ENCODE results near the gene CLCN2.

GRCh38 chr3:184346480-184347190, 14.8 kb downstream of the CLCN2 start:
- TF ChIP-seq CTCF (IDR thresholded peaks at IDR 0.05) (no peak), POLR2A (IDR thresholded peaks at IDR 0.05) (no peak)

All from testis (tissue), 2 donors.